Measurements from ENCODE around the gene KIF26B. TPM values are rescaled to one million over a fixed set of nuclear protein-coding genes. Genes with fewer than 3 reads are reported as not detected.

KIF26B gene
- total RNA-seq, 4 donors from 2014 or later: 2.4 to 6.7 (median 6.1) TPM

GRCh38 chr1:245748646-245749045 is 593.9 kb downstream of the KIF26B start:
- WGBS, 2 donors: 90 to 95% methylated on average over 3 of the region's 3 CpGs

GRCh38 chr1:245749053-245749452 is 594.3 kb downstream of the KIF26B start:
- H3K9me3 ChIP-seq: no peaks in the 10 kb centered on the region
- 93 to 99% methylated on average over 3 of the region's 3 CpGs for WGBS, 2 donors
- no peak for DNase-seq
- H3K27ac ChIP-seq: no peak overlapping the region
- intact Hi-C loops (cut with DNase I): no loop called here
- no peaks in the 10 kb centered on the region for H3K27me3 ChIP-seq
- no peak for TF ChIP-seq CTCF (IDR thresholded peaks at IDR 0.05)
- no peak for TF ChIP-seq POLR2A (IDR thresholded peaks at IDR 0.05)
- H3K4me3 ChIP-seq (replicated peaks in 1 of 3): no peak overlapping the region
- no peaks in the 10 kb centered on the region for H3K36me3 ChIP-seq
- no peaks in the 10 kb centered on the region for H3K4me1 ChIP-seq

More at GRCh38 chr1:245748646-245749045, 593.9 kb downstream of the KIF26B start:
- no peaks in the 10 kb centered on the region for H3K4me1 ChIP-seq
- H3K4me3 ChIP-seq (replicated peaks in 1 of 3): no peak overlapping the region
- H3K27me3 ChIP-seq: no peaks in the 10 kb centered on the region
- no peaks in the 10 kb centered on the region for H3K36me3 ChIP-seq
- intact Hi-C loops (cut with DNase I): no loop called here
- H3K9me3 ChIP-seq: no peaks in the 10 kb centered on the region
- H3K27ac ChIP-seq: no peak overlapping the region
- DNase-seq: no peak
- TF ChIP-seq POLR2A (IDR thresholded peaks at IDR 0.05): no peak
- no peak for TF ChIP-seq CTCF (IDR thresholded peaks at IDR 0.05)

- no peaks in the 10 kb centered on the region for H3K4me1 ChIP-seq
- no peaks in the 10 kb centered on the region for H3K36me3 ChIP-seq
- H3K27me3 ChIP-seq: no peaks in the 10 kb centered on the region
- no peak overlapping the region for H3K27ac ChIP-seq
- WGBS, 2 donors: 84 to 88% methylated on average over 3 of the region's 3 CpGs
- intact Hi-C loops (cut with DNase I): no loop called here
- H3K4me3 ChIP-seq (replicated peaks in 1 of 3): no peak overlapping the region
- H3K9me3 ChIP-seq: no peaks in the 10 kb centered on the region
- TF ChIP-seq CTCF (IDR thresholded peaks at IDR 0.05) (no peak), POLR2A (IDR thresholded peaks at IDR 0.05) (no peak)
- DNase-seq: no peak
Observed at GRCh38 chr1:245750261-245750660, 595.5 kb downstream of the KIF26B start.

- WGBS, 2 donors: 73 to 79% methylated on average over 4 of the region's 4 CpGs
- intact Hi-C loops (cut with DNase I): no loop called here
- H3K9me3 ChIP-seq: no peaks in the 10 kb centered on the region
Observed at GRCh38 chr1:245751116-245751515, 596.3 kb downstream of the KIF26B start.

More at GRCh38 chr1:245751116-245751515, 596.3 kb downstream of the KIF26B start:
- no peak overlapping the region for H3K4me3 ChIP-seq (replicated peaks in 1 of 3)
- no peak overlapping the region for H3K27ac ChIP-seq
- TF ChIP-seq POLR2A (IDR thresholded peaks at IDR 0.05): no peak
- no peak for TF ChIP-seq CTCF (IDR thresholded peaks at IDR 0.05)
- no peaks in the 10 kb centered on the region for H3K27me3 ChIP-seq
- no peak for DNase-seq
- no peaks in the 10 kb centered on the region for H3K4me1 ChIP-seq
- H3K36me3 ChIP-seq: no peaks in the 10 kb centered on the region
